ENCODE results near the gene TRAFD1. TPM values are rescaled to one million over a fixed set of nuclear protein-coding genes. Genes with fewer than 3 reads are reported as not detected.

TRAFD1 gene
- total RNA-seq, 1 donor from 2014 or later: 35.4 TPM

GRCh38 chr12:112188130-112188830 is 62.9 kb downstream of the TRAFD1 start:
- no peak for TF ChIP-seq EZH2 (IDR thresholded peaks at IDR 0.05)
- no peak for TF ChIP-seq EZH2phosphoT487 (IDR thresholded peaks at IDR 0.05)
- TF ChIP-seq CTCF (IDR thresholded peaks at IDR 0.05): no peak
- no peaks in the 10 kb centered on the region for H3K9me3 Mint-ChIP-seq
- Histone ChIP-seq H3K36me3 (no peaks in the 10 kb centered on the region), H4K20me1 (ENCODE audit: low read depth) (no peaks in the 10 kb centered on the region), H2AFZ (replicated peaks) (no peak overlapping the region), H3K4me3 (no peak overlapping the region), H3K4me2 (no peak overlapping the region), H3K4me1 (no peaks in the 10 kb centered on the region), H3K79me2 (ENCODE audit: low read depth) (no peaks in the 10 kb centered on the region), H3F3A (ENCODE audit: low read depth) (no peaks in the 10 kb centered on the region), H3K9me3 (ENCODE audit: low read depth) (no peaks in the 10 kb centered on the region), H3K27me3 (no peaks in the 10 kb centered on the region), H3K27ac (no peak overlapping the region), H3K9ac (no peak overlapping the region)
- H3K36me3 Mint-ChIP-seq: peaks cover 25% of the 10 kb centered on the region
- no peaks in the 10 kb centered on the region for H3K4me1 Mint-ChIP-seq
- H3K27me3 Mint-ChIP-seq (ENCODE audit: insufficient read depth, low read depth): peaks cover 3% of the 10 kb centered on the region
- H3K27ac Mint-ChIP-seq: no peak overlapping the region
- H3K4me3 Mint-ChIP-seq: no peak overlapping the region
- no peak for DNase-seq (ENCODE audit: low spot score)

GRCh38 chr12:112190231-112191025 is 65.1 kb downstream of the TRAFD1 start:
- Histone ChIP-seq H3K4me3 (no peak overlapping the region), H2AFZ (replicated peaks) (no peak overlapping the region), H3F3A (ENCODE audit: low read depth) (no peaks in the 10 kb centered on the region), H3K36me3 (no peaks in the 10 kb centered on the region), H3K27me3 (no peaks in the 10 kb centered on the region), H3K9ac (no peak overlapping the region), H3K27ac (no peak overlapping the region), H3K4me2 (no peak overlapping the region), H4K20me1 (ENCODE audit: low read depth) (no peaks in the 10 kb centered on the region), H3K9me3 (ENCODE audit: low read depth) (no peaks in the 10 kb centered on the region), H3K4me1 (no peaks in the 10 kb centered on the region), H3K79me2 (ENCODE audit: low read depth) (no peaks in the 10 kb centered on the region)
- no peaks in the 10 kb centered on the region for H3K4me1 Mint-ChIP-seq
- DNase-seq (ENCODE audit: low spot score): no peak
- no peaks in the 10 kb centered on the region for H3K9me3 Mint-ChIP-seq
- TF ChIP-seq CTCF (IDR thresholded peaks at IDR 0.05): no peak
- TF ChIP-seq EZH2 (IDR thresholded peaks at IDR 0.05): no peak
- TF ChIP-seq EZH2phosphoT487 (IDR thresholded peaks at IDR 0.05): no peak
- H3K27me3 Mint-ChIP-seq (ENCODE audit: insufficient read depth, low read depth): peaks cover 3% of the 10 kb centered on the region
- H3K4me3 Mint-ChIP-seq: no peak overlapping the region
- H3K27ac Mint-ChIP-seq: no peak overlapping the region
- H3K36me3 Mint-ChIP-seq: peaks cover 27% of the 10 kb centered on the region

GRCh38 chr12:112191201-112191600 is 65.8 kb downstream of the TRAFD1 start:
- H3K27me3 ChIP-seq: no peaks in the 10 kb centered on the region
- H3K4me2 ChIP-seq: no peak overlapping the region
- DNase-seq (ENCODE audit: low spot score): no peak
- H3K27ac Mint-ChIP-seq: no peak overlapping the region
- no peak overlapping the region for H3K4me3 ChIP-seq
- no peaks in the 10 kb centered on the region for H3K4me1 Mint-ChIP-seq
- no peaks in the 10 kb centered on the region for H4K20me1 ChIP-seq (ENCODE audit: low read depth)
- H3K9ac ChIP-seq: no peak overlapping the region
- peaks cover 3% of the 10 kb centered on the region for H3K27me3 Mint-ChIP-seq (ENCODE audit: insufficient read depth, low read depth)
- no peaks in the 10 kb centered on the region for H3K9me3 Mint-ChIP-seq
- no peaks in the 10 kb centered on the region for H3K36me3 ChIP-seq
- TF ChIP-seq EZH2phosphoT487 (IDR thresholded peaks at IDR 0.05) (no peak), EZH2 (IDR thresholded peaks at IDR 0.05) (no peak), CTCF (IDR thresholded peaks at IDR 0.05) (no peak)
- no peaks in the 10 kb centered on the region for H3K9me3 ChIP-seq (ENCODE audit: low read depth)
- H3K27ac ChIP-seq: no peak overlapping the region
- no peak overlapping the region for H2AFZ ChIP-seq (replicated peaks)
- H3F3A ChIP-seq (ENCODE audit: low read depth): no peaks in the 10 kb centered on the region
- peaks cover 27% of the 10 kb centered on the region for H3K36me3 Mint-ChIP-seq
- no peaks in the 10 kb centered on the region for H3K4me1 ChIP-seq
- H3K4me3 Mint-ChIP-seq: no peak overlapping the region
- H3K79me2 ChIP-seq (ENCODE audit: low read depth): no peaks in the 10 kb centered on the region
